Urinary bladder (tissue), 4 donors: Measurements from ENCODE around the gene SSRP1. TPM values are rescaled to one million over a fixed set of nuclear protein-coding genes. Genes with fewer than 3 reads are reported as not detected.
A peak's percentile ranks its signal among the peaks of the same experiment; 100 is the strongest.
"Not testable (repeated sequence)": the region's sequence is repeated elsewhere in the genome, so short reads cannot be mapped to it uniquely, and the experiment has no call there.

Experiments
- DNase-seq: peaks from one replicate; pipeline ENCODE4 v3.0.0-alpha.2; 2015; ENCODE audit errors: extremely low spot score
- H3K27ac ChIP-seq: one replicate; pipeline ENCODE4 v1.5.1; 2013; ENCODE audit warnings: low read depth, mild to moderate bottlenecking, moderate library complexity
- H3K36me3 ChIP-seq: one replicate; pipeline ENCODE4 v1.6.1; 2013; ENCODE audit warnings: mild to moderate bottlenecking, moderate library complexity; ENCODE audit not compliant: insufficient read depth
- H3K4me1 ChIP-seq: one replicate; pipeline ENCODE4 v1.6.1; 2013; ENCODE audit warnings: mild to moderate bottlenecking, moderate library complexity; ENCODE audit not compliant: insufficient read depth
- H3K4me3 ChIP-seq: one replicate; pipeline ENCODE4 v1.5.1; 2013; ENCODE audit warnings: low read depth, low read length
- WGBS: extraction: QIAGEN DNeasy Blood & Tissue Kit; methylation state at CpG from one replicate; pipeline ENCODE4 v1.1.7; 2013; 5-methylcytosine and 5-hydroxymethylcytosine counted together
- polyA plus RNA-seq: library from polyadenylated mRNA; stranded (reverse); fragments of 200-250 nt; gene quantifications from one replicate; pipeline ENCODE4 v1.2.3, GENCODE V29; 2013
- total RNA-seq: library from RNA; depleted of rRNA; stranded (reverse); fragments of >200 nt; gene quantifications from one replicate; pipeline ENCODE4 v1.2.3, GENCODE V29; 2014
- donor health status: healthy with polysubstance abuse.
- donor health status: healthy.

SSRP1 gene
- total and polyA plus RNA-seq, 2 donors, result 32.3 to 79.4 TPM

DNA sequence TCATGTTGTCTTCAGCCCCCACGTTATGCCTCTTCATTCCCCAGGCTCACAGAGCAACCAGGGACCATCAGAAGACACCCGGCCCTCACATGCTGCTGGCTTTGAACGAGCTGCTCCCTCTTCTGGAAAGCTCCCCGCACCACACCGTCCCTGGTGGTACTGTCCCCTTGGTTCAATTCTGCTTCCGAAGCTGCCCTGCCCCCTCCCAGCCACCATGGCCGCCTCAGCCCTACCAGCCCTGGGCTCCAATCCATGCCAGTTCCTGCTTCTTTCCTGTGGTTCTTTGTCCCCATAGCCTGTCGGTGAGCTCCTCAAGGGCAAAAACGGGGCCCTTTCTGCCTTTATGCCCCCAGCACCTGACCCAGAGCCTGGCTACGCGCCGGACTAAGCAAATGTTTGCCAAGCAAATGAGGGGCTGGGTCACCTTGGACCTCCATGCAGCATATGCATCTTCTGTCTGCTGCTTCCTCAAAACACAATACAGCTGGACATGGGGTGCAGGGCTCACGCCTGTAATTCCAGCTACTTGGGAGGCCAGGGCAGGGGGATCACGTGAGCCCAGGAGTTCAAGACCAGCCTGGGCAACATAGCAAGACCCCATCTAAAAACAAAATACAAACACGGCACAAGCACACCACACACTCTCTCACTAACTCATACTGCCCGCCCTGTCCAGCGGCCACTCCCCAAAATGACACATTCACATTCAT is 32.3 kb downstream of the SSRP1 start:
- no peak for DNase-seq
- Histone ChIP-seq H3K4me1 (no peaks in the 10 kb centered on the region), H3K36me3 (peaks cover 8% of the 10 kb centered on the region), H3K4me3 (no peak overlapping the region), H3K27ac (no peak overlapping the region)
- WGBS, result 81% methylated on average over 17 of the region's 17 CpGs

DNA sequence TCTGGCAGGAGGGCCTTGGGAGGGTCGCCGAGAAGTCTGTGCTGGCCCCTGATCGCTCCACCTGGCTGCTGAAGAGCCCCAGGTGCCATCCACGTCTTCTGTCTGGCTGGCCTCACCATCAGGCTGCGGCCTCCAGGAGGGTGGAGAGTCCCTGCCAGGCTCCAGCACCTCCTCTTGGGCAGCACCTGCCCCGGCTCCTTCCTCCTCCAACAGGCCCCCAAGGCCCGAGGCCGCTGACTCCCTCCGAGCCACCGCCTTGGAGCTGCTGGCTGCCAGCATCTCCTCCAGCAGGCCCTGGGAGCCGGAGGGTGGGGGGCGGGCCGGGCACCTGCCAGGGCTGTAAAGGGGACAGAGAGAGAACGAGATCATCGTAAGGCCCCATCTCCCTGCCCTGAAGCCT is 33.2 kb downstream of the SSRP1 start:
- DNase-seq, result no peak
- no peak overlapping the region for H3K27ac ChIP-seq
- WGBS, result 93% methylated on average over 15 of the region's 15 CpGs
- H3K4me1 ChIP-seq, result no peaks in the 10 kb centered on the region
- no peak overlapping the region for H3K4me3 ChIP-seq
- H3K36me3 ChIP-seq, result peaks cover 8% of the 10 kb centered on the region

DNA sequence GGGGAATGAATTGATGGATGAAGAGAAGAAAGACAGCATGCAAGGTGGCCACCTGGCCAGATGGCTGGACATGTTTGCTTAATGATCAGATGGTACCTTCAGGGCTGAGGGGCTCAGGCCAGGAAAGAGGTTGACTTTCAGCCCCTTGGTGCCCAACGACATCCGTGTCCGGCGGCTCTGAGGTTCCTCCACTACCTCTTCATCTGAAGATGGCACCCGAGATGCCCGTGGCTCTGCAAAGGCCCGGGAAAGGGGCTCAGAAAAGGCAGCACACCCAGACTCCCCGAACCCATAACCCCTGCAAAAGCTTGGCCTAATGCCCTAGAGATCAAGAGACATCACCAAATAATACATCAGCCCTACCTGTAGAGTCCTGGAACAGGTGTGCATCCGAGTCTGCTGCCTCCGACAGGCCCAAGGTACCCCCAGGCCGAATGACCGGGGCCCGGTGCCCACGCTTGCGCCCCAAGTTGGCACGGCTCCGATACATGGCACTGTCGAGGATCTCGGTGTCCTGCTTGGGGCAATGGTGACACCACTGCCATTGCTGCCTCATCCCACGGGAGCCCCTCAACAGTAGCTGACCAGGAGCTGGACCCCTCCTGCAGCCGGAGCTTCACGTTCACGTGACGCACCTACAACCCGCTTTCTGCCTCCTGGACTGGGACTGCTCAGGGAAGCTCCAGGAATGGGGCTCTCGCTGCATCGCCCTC is 33.8 kb downstream of the SSRP1 start:
- Histone ChIP-seq H3K4me3 (no peak overlapping the region), H3K4me1 (no peaks in the 10 kb centered on the region), H3K27ac (no peak overlapping the region), H3K36me3 (peaks cover 8% of the 10 kb centered on the region)
- WGBS, result 97% methylated on average over 27 of the region's 27 CpGs
- DNase-seq, result no peak

DNA sequence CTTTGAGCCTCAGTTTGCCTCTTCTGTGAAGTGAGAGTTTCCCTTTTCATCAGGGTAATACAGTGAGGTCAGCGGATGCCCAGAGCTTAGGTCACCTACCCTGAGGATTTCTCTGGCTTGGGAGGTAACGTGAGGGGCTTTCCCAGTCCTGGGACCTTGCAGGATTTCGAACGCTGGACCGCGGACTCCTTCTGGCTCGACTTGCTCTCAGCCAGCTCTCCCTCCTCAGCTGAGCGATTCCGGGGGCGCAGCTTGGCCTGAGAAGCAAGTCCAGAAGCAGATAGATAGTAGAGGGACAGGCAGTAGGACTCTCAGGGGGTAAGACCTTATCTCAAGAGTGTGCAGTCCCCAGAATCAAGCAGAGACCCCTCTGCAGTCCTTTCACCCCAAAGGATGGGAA is 34.9 kb downstream of the SSRP1 start:
- WGBS, result 97% methylated on average over 10 of the region's 10 CpGs
- Histone ChIP-seq H3K36me3 (peaks cover 8% of the 10 kb centered on the region), H3K27ac (no peak overlapping the region), H3K4me3 (no peak overlapping the region), H3K4me1 (no peaks in the 10 kb centered on the region)
- no peak for DNase-seq

DNA sequence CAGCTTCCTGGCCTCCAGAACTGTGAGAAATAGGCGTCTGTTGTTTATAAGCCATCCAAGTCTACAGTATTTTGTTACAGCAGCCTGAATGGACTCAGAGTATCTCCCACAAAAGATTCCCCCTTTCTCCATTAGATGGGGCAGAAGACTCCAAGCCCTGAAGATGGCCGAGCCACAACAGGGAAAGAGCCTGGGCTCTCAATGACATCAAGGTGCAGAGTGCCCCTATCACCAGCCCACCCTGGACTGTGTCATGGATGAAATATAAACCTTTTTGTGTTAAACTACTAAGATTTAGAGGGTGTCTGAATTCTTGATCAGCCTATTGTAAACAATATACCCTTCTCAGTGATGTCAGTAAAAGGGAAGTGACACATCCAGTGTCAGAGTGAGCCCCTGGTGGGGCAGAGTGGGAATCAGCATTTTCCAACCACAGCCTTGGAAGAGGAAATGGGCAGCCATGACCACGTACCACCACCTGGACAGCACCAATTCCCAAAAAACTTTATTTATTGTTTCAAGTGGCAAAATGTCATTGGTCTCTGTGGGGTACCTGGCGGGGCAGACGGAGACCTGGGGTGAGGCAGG is 36.4 kb downstream of the SSRP1 start:
- no peak for DNase-seq
- Histone ChIP-seq H3K36me3 (peaks cover 8% of the 10 kb centered on the region), H3K27ac (no peak overlapping the region), H3K4me3 (no peak overlapping the region), H3K4me1 (no peaks in the 10 kb centered on the region)
- over 99% methylated on average over 5 of the region's 5 CpGs for WGBS

DNA sequence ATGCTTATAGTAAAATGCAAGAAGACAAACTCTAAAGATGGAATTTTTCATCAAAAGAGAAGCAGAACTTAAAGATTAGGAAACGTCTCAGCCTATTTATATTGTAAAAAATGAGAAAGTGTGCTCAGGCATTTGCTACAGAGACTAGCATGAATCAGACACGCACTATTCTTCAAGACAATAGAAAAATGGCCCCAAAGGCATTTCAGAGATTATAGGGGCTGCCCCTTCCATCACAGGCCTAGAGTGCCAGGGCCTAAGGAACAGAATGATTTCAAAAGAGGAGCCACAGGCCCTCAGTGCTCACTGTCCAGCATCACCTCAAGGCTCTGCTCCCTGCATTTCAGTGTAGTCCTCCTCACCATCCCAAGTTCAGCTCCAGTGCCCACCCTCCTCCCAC is 38.5 kb downstream of the SSRP1 start:
- 76% methylated on average over 2 of the region's 2 CpGs for WGBS
- peaks cover 8% of the 10 kb centered on the region for H3K36me3 ChIP-seq

DNA sequence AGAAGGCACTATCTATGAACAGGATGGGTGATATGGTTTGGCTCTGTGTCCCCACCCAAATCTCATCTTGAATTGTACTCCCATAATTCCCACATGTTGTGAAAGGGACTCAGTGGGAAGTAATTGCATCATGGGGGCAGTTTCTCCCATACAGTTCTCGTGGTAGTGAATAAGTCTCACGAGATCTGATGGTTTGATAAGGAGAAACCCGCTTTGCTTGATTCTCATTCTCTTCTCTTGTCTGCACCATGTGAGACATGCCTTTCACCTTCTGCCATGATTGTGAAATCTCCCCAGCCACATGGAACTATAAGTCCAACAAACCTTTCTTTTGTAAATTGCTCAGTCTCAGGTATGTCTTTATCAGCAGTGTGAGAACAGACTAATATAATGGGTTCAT is 39.5 kb downstream of the SSRP1 start:
- peak overlapping the region; percentile 12 for H3K27ac ChIP-seq
- H3K4me3 ChIP-seq, DNase-seq, H3K4me1 ChIP-seq, H3K36me3 ChIP-seq: not testable (repeated sequence)
- WGBS, result 83% methylated on average over 3 of the region's 3 CpGs

More for the DNA sequence above, 38.5 kb downstream of the SSRP1 start:
- DNase-seq, result no peak
- no peak overlapping the region for H3K27ac ChIP-seq
- no peaks in the 10 kb centered on the region for H3K4me1 ChIP-seq
- no peak overlapping the region for H3K4me3 ChIP-seq

DNA sequence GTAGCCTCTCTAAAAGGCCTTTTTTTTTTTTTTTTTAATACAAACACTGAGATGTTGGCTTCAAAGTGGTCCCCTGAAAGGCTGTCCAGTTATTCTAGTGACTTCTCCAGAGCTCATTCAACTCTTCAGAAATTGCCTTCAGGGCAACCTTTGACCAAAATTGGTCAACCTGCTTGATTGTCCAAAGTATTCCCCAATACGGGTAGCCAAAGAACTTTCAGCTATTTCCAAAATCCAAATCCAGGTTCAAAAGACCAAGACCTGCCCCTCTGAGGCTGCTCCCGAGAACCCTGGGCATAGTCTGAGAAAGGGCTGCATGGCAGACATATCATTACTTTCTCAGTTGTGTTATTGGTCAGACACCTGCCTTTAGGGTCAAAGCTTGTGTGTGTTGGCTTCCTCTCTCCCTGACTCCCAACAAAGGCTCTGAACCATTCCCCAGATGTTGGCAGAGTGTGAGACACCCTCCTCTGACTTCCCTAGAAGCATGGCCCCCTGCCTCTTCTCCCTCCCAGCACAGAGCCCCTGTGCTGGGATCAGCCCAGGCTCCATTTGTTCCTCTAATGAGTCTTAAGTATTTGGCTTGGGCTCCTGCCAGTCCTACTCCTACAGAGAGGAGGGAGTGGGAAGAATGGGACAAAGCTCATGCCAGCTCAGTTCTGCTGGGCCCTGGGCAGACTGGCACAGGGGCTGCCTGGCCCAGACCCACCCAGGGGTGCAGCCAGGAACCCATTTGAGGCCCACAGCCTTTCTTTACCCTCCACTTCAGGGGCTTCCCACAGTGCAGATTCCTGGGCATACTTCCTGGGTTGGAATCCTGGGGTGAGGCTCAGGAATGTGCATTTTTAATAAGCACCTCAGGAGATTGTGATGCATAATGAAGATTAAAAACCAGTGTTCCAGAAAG is 41.2 kb downstream of the SSRP1 start:
- H3K4me1 ChIP-seq, result no peaks in the 10 kb centered on the region
- H3K4me3 ChIP-seq, result no peak overlapping the region
- H3K27ac ChIP-seq, result no peak overlapping the region
- no peak for DNase-seq
- H3K36me3 ChIP-seq, result peaks cover 4% of the 10 kb centered on the region
- WGBS, result 92% methylated on average over 2 of the region's 2 CpGs

DNA sequence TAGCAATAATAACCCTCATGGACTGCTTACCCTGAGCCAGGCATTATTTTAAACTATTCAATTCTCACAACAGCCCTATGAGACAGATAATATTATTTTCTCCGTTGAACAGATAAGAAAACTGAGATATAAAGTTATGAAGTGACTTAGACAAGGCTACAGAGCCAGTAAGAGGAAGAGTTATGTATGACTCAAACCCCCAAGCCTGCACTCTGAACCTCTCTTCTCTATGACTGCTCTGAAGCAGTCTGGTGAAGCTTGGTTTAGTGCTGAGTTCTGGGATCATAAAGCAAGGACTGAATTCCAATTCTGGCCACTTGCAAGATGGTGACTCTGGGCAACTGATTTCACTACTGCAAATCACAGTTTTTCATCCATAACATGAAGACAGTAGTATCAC is 45.4 kb downstream of the SSRP1 start:
- Histone ChIP-seq H3K36me3 (no peaks in the 10 kb centered on the region), H3K4me3 (no peak overlapping the region), H3K27ac (no peak overlapping the region), H3K4me1 (no peaks in the 10 kb centered on the region)
- DNase-seq, result no peak
- 25% methylated on average over 1 of the region's 1 CpG for WGBS

DNA sequence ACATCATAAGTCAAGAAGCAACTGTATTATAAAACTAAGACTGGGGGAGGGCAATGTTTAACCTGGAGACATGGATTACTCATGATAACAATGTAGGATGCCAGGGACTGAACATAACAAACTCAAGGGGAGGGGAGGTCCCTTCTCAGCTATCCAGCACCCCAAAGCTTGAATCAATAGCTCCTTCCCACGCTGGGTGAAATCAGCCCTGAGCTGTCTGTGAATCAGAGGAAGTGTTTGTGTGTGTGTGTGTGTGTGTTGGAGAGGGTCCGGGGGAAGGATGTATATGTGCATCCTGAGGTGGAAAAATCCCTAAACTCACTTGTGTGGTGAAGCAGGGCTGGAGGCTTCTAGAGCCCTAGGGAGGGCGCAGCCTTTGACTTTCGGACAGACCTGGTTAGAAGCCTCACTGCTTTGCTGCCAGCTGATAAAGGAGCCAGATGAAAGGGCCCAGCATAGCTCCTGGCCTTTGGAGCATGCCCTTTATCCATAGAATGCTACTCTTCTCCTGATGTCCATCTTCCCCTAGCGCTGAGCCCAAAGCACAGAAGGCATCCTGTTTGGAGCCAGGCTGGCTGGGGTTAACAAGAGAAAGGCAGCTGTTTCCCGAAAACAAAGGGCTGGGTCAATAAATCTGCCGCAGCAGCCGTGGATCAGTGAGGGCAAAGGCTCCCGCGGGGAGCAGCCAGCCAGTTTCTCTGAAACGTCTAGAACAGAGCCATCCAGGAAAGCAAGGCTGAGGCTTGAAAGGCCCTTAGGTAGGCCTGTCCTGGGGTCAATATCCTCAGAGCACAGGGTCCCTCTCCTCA is 46.7 kb downstream of the SSRP1 start:
- Histone ChIP-seq H3K4me1 (no peaks in the 10 kb centered on the region), H3K36me3 (no peaks in the 10 kb centered on the region), H3K4me3 (no peak overlapping the region), H3K27ac (no peak overlapping the region)
- WGBS, result 26% methylated on average over 11 of the region's 11 CpGs
- no peak for DNase-seq

DNA sequence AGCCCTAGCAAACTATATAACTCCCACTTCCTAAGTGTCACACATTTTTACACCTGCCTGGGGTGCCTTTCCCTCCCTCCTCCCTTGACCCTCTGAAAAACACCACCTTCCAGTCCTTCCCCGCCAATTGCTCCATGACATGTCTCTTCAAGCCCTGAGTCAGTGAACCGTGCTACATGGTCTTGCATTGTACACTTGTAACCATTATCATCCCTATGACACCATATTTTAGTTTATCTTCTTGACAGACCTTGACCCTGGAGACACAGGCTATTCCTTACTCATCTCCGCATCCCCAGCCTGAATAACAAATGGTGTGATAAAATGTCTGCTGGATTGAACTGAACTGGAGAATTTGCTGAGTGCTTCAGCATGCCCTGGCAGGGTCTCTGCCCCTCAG is 47.8 kb downstream of the SSRP1 start:
- Histone ChIP-seq H3K36me3 (no peaks in the 10 kb centered on the region), H3K4me3 (no peak overlapping the region), H3K27ac (no peak overlapping the region), H3K4me1 (no peaks in the 10 kb centered on the region)
- WGBS, result 94% methylated on average over 3 of the region's 3 CpGs
- DNase-seq, result no peak

DNA sequence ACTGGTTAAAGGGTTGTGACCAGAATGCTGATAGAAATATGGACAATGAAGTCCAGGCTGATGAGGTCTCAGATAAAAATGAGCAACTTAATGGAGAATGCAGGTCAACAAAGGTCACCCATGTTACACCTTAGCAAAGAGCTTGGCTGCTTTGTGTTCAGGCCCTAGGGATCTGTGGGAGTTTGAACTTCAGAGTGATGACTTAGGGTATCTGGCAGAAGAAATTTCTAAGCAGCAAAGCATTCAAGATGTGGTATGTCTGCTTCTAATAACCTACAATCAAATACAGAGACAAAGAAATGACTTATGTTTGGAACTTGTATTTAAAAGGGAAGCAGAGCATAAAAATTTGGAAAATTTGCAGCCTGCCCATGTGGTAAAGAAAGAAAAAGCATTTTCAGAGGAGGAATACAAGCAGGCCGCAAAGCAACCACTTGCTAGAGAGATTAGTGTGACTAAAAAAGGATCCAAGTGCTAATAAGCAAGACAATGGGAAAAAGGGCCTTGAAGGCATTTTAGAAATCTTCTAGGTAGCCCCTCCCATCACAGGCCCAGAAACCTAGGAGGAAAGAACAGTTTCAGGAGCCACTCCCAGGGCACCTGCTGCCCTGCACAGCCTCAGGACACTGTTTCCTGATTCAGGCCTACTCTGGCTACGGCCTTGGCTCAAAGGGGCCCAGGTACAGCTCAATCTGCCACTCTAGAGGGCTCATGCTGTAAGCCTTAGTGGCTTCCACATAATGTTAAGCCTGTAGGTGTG is 52.3 kb downstream of the SSRP1 start:
- H3K4me3 ChIP-seq, result no peak overlapping the region
- H3K36me3 ChIP-seq, result no peaks in the 10 kb centered on the region
- no peaks in the 10 kb centered on the region for H3K4me1 ChIP-seq
- no peak for DNase-seq
- H3K27ac ChIP-seq, result no peak overlapping the region
- 91% methylated on average over 2 of the region's 2 CpGs for WGBS
